Stimulated activated CD8-positive, alpha-beta memory T cell treated with anti-CD3 and anti-CD28 coated beads, Interleukin-15, amount 100 ng/mL, for 48 hours (primary cell): Measurements from ENCODE around the gene RANBP17.
"Not testable (repeated sequence)": the region's sequence is repeated elsewhere in the genome, so short reads cannot be mapped to it uniquely, and the experiment has no call there.

Experiments used
- DNase-seq, 2 donors: peaks; one replicate each; pipeline ENCODE4 v3.0.0-alpha.2; 2020; ENCODE audit warnings: low read depth in 2 of 2

The RANBP17 gene

GRCh38 chr5:170867825-170868224 is 6.0 kb downstream of the RANBP17 start:
- DNase-seq, result no peak

- not testable (repeated sequence) for DNase-seq
Measured at GRCh38 chr5:170870390-170870789, 8.6 kb downstream of the RANBP17 start.

- no peak for DNase-seq
Measured at GRCh38 chr5:170874017-170874416, 12.2 kb downstream of the RANBP17 start.

- no peak for DNase-seq
Measured at GRCh38 chr5:170875811-170876210, 14.0 kb downstream of the RANBP17 start.

- DNase-seq, result no peak
Measured at GRCh38 chr5:170880084-170880483, 18.3 kb downstream of the RANBP17 start.

GRCh38 chr5:170882345-170882744 is 20.5 kb downstream of the RANBP17 start:
- no peak for DNase-seq

- DNase-seq, result no peak
Measured at GRCh38 chr5:170885256-170885655, 23.4 kb downstream of the RANBP17 start.

- no peak for DNase-seq
Measured at GRCh38 chr5:170885809-170886208, 24.0 kb downstream of the RANBP17 start.

- DNase-seq, result no peak
Measured at GRCh38 chr5:170886210-170886894, 24.5 kb downstream of the RANBP17 start.

- no peak for DNase-seq
Measured at GRCh38 chr5:170892196-170892595, 30.4 kb downstream of the RANBP17 start.

- no peak for DNase-seq
Measured at GRCh38 chr5:170894665-170895064, 32.8 kb downstream of the RANBP17 start.

- DNase-seq, result no peak
Measured at GRCh38 chr5:170896779-170897178, 35.0 kb downstream of the RANBP17 start.

- DNase-seq, result no peak
Measured at GRCh38 chr5:170903075-170903474, 41.3 kb downstream of the RANBP17 start.

- no peak for DNase-seq
Measured at GRCh38 chr5:170907758-170908157, 45.9 kb downstream of the RANBP17 start.

GRCh38 chr5:170913573-170913972 is 51.8 kb downstream of the RANBP17 start:
- no peak for DNase-seq

- no peak for DNase-seq
Measured at GRCh38 chr5:170917113-170917512, 55.3 kb downstream of the RANBP17 start.

GRCh38 chr5:170920196-170920595 is 58.4 kb downstream of the RANBP17 start:
- DNase-seq, result no peak

- not testable (repeated sequence) for DNase-seq
Measured at GRCh38 chr5:170922331-170922730, 60.5 kb downstream of the RANBP17 start.

- no peak for DNase-seq
Measured at GRCh38 chr5:170923910-170924620, 62.2 kb downstream of the RANBP17 start.

- not testable (repeated sequence) for DNase-seq
Measured at GRCh38 chr5:170935534-170936218, 73.9 kb downstream of the RANBP17 start.

GRCh38 chr5:170937072-170937471 is 75.3 kb downstream of the RANBP17 start:
- DNase-seq, result no peak

GRCh38 chr5:170937914-170938313 is 76.1 kb downstream of the RANBP17 start:
- DNase-seq, result no peak

GRCh38 chr5:170939178-170939577 is 77.4 kb downstream of the RANBP17 start:
- DNase-seq, result no peak
